Activated B cell treated with CpG ODN at 0.5 μM for 24 hours (primary cell): ENCODE results near the gene PCDHB12. TPM values are rescaled to one million over a fixed set of nuclear protein-coding genes. Genes with fewer than 3 reads are reported as not detected.
"Not testable (repeated sequence)": the region's sequence is repeated elsewhere in the genome, so short reads cannot be mapped to it uniquely, and the experiment has no call there.

Source experiments
- ATAC-seq: fragments of 200-7000 bp; cut with Tn5 transposase; one replicate; pipeline ENCODE4 v1.10.0; 2021; ENCODE audit warnings: low read depth, mild to moderate bottlenecking, moderate library complexity
- CTCF ChIA-PET: fragments of 350-600 bp; sonication (Branson Sonifier 250); formaldehyde crosslinking; loops from one replicate; lab custom pipeline; 2021; ENCODE audit warnings: antibody characterized with exemption; lab: Charles Lee
- POLR2A ChIA-PET: fragments of 350-600 bp; sonication (Branson Sonifier 250); formaldehyde crosslinking; loops from one replicate; lab custom pipeline; 2021; ENCODE audit warnings: antibody characterized with exemption; lab: Charles Lee
- DNase-seq: peaks from one replicate; pipeline ENCODE4 v3.0.0; 2022
- H3K27ac Mint-ChIP-seq: one replicate; pipeline ENCODE4 v1.8.0; 2020; ENCODE audit warnings: mixed read lengths
- H3K27me3 Mint-ChIP-seq: one replicate; pipeline ENCODE4 v1.8.0; 2021; ENCODE audit warnings: mixed read lengths
- H3K36me3 Mint-ChIP-seq: one replicate; pipeline ENCODE4 v1.8.0; 2021; ENCODE audit warnings: low read depth, mixed read lengths
- H3K4me1 Mint-ChIP-seq: one replicate; pipeline ENCODE4 v1.8.0; 2021; ENCODE audit warnings: mixed read lengths
- H3K4me3 Mint-ChIP-seq: one replicate; pipeline ENCODE4 v1.8.0; 2020; ENCODE audit warnings: mild to moderate bottlenecking, mixed read lengths
- H3K9me3 Mint-ChIP-seq: one replicate; pipeline ENCODE4 v1.8.0; 2020; ENCODE audit warnings: mixed read lengths
- intact Hi-C: fragments of 100-400 bp; cut with micrococcal nuclease; formaldehyde crosslinking; loops from one replicate; pipeline ENCODE4 v1.15.1; 2024
- total RNA-seq: library from RNA; stranded (reverse); gene quantifications from 2 replicates; pipeline ENCODE4 v1.2.3, GENCODE V29; 2022
- TF ChIP-seq, protein P1 (sequence below): fragments of 200-600 bp; IDR thresholded peaks from one replicate; pipeline ENCODE4 v1.8.0; 2022; ENCODE audit warnings: antibody characterized with exemption, mild to moderate bottlenecking

The PCDHB12 gene
- total RNA-seq, 1 donor from 2014 or later, result not detected

- Mint-ChIP-seq H3K9me3 (peaks cover 8% of the 10 kb centered on the region), H3K27me3 (peaks cover 15% of the 10 kb centered on the region), H3K4me1 (no peaks in the 10 kb centered on the region), H3K4me3 (no peak overlapping the region), H3K27ac (no peak overlapping the region), H3K36me3 (no peaks in the 10 kb centered on the region)
- no peak for DNase-seq
- TF ChIP-seq, protein P1, sequence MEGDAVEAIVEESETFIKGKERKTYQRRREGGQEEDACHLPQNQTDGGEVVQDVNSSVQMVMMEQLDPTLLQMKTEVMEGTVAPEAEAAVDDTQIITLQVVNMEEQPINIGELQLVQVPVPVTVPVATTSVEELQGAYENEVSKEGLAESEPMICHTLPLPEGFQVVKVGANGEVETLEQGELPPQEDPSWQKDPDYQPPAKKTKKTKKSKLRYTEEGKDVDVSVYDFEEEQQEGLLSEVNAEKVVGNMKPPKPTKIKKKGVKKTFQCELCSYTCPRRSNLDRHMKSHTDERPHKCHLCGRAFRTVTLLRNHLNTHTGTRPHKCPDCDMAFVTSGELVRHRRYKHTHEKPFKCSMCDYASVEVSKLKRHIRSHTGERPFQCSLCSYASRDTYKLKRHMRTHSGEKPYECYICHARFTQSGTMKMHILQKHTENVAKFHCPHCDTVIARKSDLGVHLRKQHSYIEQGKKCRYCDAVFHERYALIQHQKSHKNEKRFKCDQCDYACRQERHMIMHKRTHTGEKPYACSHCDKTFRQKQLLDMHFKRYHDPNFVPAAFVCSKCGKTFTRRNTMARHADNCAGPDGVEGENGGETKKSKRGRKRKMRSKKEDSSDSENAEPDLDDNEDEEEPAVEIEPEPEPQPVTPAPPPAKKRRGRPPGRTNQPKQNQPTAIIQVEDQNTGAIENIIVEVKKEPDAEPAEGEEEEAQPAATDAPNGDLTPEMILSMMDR, result no peak
- no peak for ATAC-seq
- ChIA-PET CTCF (no interaction called here), POLR2A (no interaction called here)
- intact Hi-C loops, result no loop called here
Observed at GRCh38 chr5:141180313-141180712, 28.2 kb upstream of the PCDHB12 start.

GRCh38 chr5:141182248-141182647 is 26.3 kb upstream of the PCDHB12 start, which contains the start of gene PCDHB16:
Gene PCDHB16, plus strand, starts transcription at chr5:141182387. Its CDS starts 173 bp downstream, at chr5:141182560.
- Mint-ChIP-seq H3K4me1 (peaks cover 4% of the 10 kb centered on the region), H3K9me3 (peaks cover 8% of the 10 kb centered on the region), H3K27me3 (peaks cover 19% of the 10 kb centered on the region), H3K36me3 (peaks cover 4% of the 10 kb centered on the region), H3K4me3 (no peak within 1 kb of the TSS), H3K27ac (no peak within 1 kb of the TSS)
- TF ChIP-seq, protein P1, result no peak
- DNase-seq (no peak), ATAC-seq (no peak)
- ChIA-PET POLR2A (no interaction called here), CTCF (no interaction called here)
- intact Hi-C loops, result no loop called here

DNA sequence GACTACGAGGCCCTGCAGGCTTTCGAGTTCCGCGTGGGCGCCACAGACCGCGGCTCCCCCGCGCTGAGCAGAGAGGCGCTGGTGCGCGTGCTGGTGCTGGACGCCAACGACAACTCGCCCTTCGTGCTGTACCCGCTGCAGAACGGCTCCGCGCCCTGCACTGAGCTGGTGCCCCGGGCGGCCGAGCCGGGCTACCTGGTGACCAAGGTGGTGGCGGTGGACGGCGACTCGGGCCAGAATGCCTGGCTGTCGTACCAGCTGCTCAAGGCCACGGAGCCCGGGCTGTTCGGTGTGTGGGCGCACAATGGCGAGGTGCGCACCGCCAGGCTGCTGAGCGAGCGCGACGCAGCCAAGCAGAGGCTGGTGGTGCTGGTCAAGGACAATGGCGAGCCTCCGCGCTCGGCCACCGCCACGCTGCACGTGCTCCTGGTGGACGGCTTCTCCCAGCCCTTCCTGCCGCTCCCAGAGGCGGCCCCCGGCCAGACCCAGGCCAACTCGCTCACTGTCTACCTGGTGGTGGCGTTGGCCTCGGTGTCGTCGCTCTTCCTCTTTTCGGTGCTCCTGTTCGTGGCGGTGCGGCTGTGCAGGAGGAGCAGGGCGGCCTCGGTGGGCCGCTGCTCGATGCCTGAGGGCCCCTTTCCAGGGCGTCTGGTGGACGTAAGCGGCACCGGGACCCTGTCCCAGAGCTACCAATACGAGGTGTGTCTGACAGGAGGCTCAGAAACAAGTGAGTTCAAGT is 24.2 kb upstream of the PCDHB12 start:
- ATAC-seq, intact Hi-C loops, H3K4me3 Mint-ChIP-seq, H3K36me3 Mint-ChIP-seq, H3K27ac Mint-ChIP-seq, POLR2A ChIA-PET, H3K4me1 Mint-ChIP-seq, DNase-seq, CTCF ChIA-PET: not testable (repeated sequence)
- Mint-ChIP-seq H3K9me3 (peaks cover 13% of the 10 kb centered on the region), H3K27me3 (peaks cover 22% of the 10 kb centered on the region)

- Mint-ChIP-seq H3K27ac (no peak within 1 kb of the TSS), H3K36me3 (peaks cover 4% of the 10 kb centered on the region), H3K4me1 (peaks cover 4% of the 10 kb centered on the region), H3K27me3 (peaks cover 26% of the 10 kb centered on the region), H3K9me3 (peaks cover 18% of the 10 kb centered on the region), H3K4me3 (peak within 1 kb of the TSS; percentile 60)
- TF ChIP-seq, protein P1, result no peak
- DNase-seq, result no peak
- intact Hi-C loops, result loop anchor here (2.0 kb wide), 1 partner anchor 378 kb away; no protein-coding TSS in a partner anchor
- ATAC-seq, result no peak
- ChIA-PET POLR2A (interaction anchor here (0.6 kb wide), 1 partner anchor 953 kb away, joined by 6 read pairs; no protein-coding TSS in a partner anchor), CTCF (interaction anchor here (0.7 to 2.2 kb wide), 3 partner anchors 226 to 384 kb away, joined by 3 to 11 read pairs (median 3); partner anchors contain the start of gene PCDHGA10)
Observed at GRCh38 chr5:141186897-141187512, 21.5 kb upstream of the PCDHB12 start, which contains the start of gene PCDHB9. Gene PCDHB9, plus strand, starts transcription at chr5:141187161. Its CDS starts 158 bp downstream, at chr5:141187319.

GRCh38 chr5:141188682-141189081 is 19.8 kb upstream of the PCDHB12 start:
- DNase-seq, POLR2A ChIA-PET, intact Hi-C loops, H3K4me1 Mint-ChIP-seq, CTCF ChIA-PET, ATAC-seq, H3K4me3 Mint-ChIP-seq, H3K27ac Mint-ChIP-seq, H3K36me3 Mint-ChIP-seq: not testable (repeated sequence)
- peaks cover 26% of the 10 kb centered on the region for H3K27me3 Mint-ChIP-seq
- peaks cover 14% of the 10 kb centered on the region for H3K9me3 Mint-ChIP-seq

GRCh38 chr5:141189131-141189530 is 19.4 kb upstream of the PCDHB12 start:
- not testable (repeated sequence) for DNase-seq
- H3K9me3 Mint-ChIP-seq, result peaks cover 14% of the 10 kb centered on the region

More at GRCh38 chr5:141189131-141189530, 19.4 kb upstream of the PCDHB12 start:
- peaks cover 26% of the 10 kb centered on the region for H3K27me3 Mint-ChIP-seq
- H3K36me3 Mint-ChIP-seq, CTCF ChIA-PET, H3K4me1 Mint-ChIP-seq, intact Hi-C loops, ATAC-seq, POLR2A ChIA-PET, H3K4me3 Mint-ChIP-seq, H3K27ac Mint-ChIP-seq: not testable (repeated sequence)
